A549 (cell line): ENCODE data around the gene SNX27.

ENCODE experiments used
- EP300 ChIP-seq, 2 experiments: fragments of >200 bp; sonication (Bioruptor Twin); formaldehyde crosslinking; IDR thresholded peaks; 2 replicates in 1 of 2; 3 replicates in 1 of 2; pipeline ENCODE4 v1.6.1; 2016 to 2017
- JUN ChIP-seq, 2 experiments: fragments of >200 bp; sonication (Bioruptor Twin); formaldehyde crosslinking; IDR thresholded peaks; 2 replicates in 1 of 2; 3 replicates in 1 of 2; pipeline ENCODE4 v1.6.1; 2016 to 2017
- TF ChIP-seq, protein P1 (sequence below): IDR thresholded peaks from 2 replicates; pipeline ENCODE4 v1.6.1; 2012

DNA sequence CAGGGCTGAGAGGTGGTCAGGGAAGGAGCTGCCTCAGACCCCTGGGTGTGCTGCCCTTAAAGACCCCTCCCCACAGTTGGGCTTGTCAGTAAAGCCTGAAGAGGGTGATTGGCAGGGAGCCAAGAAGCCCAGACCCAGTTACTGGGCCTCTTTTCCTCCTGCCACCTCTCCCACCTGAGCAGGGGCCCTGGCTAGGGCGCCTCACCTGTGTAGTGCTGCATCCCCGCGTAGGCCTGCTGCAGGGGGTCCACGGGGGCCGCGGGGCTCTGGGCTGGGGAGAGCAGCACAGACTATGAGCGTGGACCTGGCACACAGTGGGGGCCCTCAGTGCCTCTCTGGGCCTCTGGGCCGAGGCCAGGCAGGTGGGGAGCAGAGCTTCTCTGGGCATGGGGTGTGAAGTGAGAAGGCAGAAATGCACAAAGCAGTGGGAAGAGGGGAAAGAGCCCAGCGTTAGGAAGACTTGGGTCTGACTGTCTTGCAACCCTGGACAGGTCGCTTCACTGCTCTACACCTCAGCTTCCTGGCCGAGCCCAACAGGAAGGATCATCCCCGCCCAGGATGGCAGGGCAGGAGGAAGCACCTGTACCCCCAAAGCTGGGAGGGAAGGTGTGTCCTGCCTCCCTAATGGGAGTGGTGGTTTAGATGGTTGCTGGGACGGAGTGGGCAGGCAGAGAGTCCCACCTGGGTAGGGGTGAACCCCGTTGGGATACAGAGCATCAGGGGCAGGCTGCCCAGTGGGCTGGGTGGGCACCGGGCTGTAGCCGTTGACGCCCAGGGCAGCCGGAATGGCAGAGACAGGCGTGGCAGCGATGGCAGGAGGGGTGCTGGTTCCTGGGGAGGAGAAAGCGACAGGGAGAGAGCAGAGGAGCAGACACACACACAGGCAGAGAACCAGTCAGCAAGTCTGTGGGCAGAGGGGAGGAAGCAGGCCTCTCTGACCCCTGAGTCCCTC is 94.9 kb downstream of the SNX27 start:
- TF ChIP-seq, protein P1, sequence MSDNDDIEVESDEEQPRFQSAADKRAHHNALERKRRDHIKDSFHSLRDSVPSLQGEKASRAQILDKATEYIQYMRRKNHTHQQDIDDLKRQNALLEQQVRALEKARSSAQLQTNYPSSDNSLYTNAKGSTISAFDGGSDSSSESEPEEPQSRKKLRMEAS: no peak
- TF ChIP-seq EP300 (IDR thresholded peaks at IDR 0.05) (no peak), JUN (IDR thresholded peaks at IDR 0.05) (no peak)
